ENCODE data around the gene IGSF9.

The IGSF9 gene

DNA sequence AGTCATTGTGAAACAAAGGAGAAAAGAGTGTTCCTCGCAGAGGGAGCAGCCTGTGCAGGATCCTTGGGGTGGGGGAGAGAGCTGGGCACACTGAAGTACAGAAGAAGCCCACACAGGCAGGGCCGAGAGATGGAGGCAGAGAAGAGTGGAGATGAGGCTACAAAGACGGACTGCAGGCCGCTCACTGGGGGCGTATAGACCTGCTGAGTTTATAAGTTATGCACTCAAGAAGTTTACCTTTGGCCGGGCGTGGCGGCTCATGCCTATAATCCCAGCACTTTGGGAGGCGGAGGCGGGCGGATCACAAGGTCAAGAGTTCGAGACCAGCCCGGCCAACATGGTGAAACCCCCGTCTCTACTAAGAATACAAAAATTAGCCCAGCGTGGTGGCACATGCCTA lies 16.2 kb upstream of the IGSF9 start:
- TF ChIP-seq, protein P1, sequence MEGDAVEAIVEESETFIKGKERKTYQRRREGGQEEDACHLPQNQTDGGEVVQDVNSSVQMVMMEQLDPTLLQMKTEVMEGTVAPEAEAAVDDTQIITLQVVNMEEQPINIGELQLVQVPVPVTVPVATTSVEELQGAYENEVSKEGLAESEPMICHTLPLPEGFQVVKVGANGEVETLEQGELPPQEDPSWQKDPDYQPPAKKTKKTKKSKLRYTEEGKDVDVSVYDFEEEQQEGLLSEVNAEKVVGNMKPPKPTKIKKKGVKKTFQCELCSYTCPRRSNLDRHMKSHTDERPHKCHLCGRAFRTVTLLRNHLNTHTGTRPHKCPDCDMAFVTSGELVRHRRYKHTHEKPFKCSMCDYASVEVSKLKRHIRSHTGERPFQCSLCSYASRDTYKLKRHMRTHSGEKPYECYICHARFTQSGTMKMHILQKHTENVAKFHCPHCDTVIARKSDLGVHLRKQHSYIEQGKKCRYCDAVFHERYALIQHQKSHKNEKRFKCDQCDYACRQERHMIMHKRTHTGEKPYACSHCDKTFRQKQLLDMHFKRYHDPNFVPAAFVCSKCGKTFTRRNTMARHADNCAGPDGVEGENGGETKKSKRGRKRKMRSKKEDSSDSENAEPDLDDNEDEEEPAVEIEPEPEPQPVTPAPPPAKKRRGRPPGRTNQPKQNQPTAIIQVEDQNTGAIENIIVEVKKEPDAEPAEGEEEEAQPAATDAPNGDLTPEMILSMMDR (IDR thresholded peaks at IDR 0.05; ENCODE audit: low read depth, low read length), result no peak
- no peak for TF ChIP-seq EZH2phosphoT487 (IDR thresholded peaks at IDR 0.05; ENCODE audit: low read depth)
- Histone ChIP-seq H4K20me1 (ENCODE audit: insufficient read depth, low read length) (no peaks in the 10 kb centered on the region), H3K9me3 (ENCODE audit: insufficient read depth, low read length) (no peaks in the 10 kb centered on the region), H3K9ac (ENCODE audit: low read length) (no peak overlapping the region), H3K27me3 (ENCODE audit: low read depth, low read length) (peaks cover 7% of the 10 kb centered on the region; the same call in 1 of the 2 replicates), H2AFZ (ENCODE audit: low read depth, low read length) (no peak overlapping the region), H3K4me3 (ENCODE audit: low read length) (no peak overlapping the region), H3K4me2 (ENCODE audit: low read length) (peak overlapping the region; percentile 2; the same call in 1 of the 2 replicates), H3K79me2 (ENCODE audit: low read length) (no peaks in the 10 kb centered on the region), H3K27ac (ENCODE audit: low read length) (no peak overlapping the region; the same call in 1 of the 2 replicates), H3K4me1 (ENCODE audit: low read length) (peaks cover 53% of the 10 kb centered on the region), H3K36me3 (replicated peaks; ENCODE audit: low read depth, low read length) (no peaks in the 10 kb centered on the region)

DNA sequence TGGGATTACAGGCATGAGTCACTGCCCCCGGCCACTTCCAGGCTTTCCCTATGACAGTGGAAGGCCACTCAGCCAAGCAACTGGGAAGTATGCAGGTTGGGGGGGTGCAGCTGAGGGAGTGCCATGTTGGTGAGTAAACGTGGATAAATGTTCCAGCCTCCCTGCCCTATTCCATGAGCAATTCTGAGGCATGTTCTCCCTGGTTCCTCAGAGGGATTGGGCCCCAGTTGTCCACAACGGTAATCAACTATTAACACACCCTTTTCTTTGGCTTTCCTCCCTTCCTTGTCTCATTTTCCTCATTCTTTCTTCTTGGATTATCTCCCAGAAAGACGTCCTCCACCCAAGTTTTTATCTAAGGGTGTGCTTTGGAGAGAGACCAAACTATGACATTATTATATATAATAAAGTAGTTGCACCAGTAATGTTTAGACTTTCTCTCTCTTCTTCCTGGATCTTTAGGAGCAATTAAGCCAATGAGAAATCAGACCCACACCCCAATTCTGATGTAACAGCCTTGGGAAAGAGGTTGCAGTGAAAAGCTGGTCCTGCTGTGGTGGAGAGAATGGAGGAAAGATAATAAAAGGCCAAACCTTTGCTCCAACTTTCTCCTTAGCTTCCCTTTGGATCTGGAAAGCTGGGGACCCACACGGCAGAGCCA lies 15.4 kb upstream of the IGSF9 start:
- Histone ChIP-seq H3K9ac (ENCODE audit: low read length) (no peak overlapping the region), H3K9me3 (ENCODE audit: insufficient read depth, low read length) (no peaks in the 10 kb centered on the region), H3K4me3 (ENCODE audit: low read length) (no peak overlapping the region), H3K4me2 (ENCODE audit: low read length) (peak overlapping the region; percentile 2; the same call in 1 of the 2 replicates), H4K20me1 (ENCODE audit: insufficient read depth, low read length) (no peaks in the 10 kb centered on the region), H3K27me3 (ENCODE audit: low read depth, low read length) (no peaks in the 10 kb centered on the region), H3K36me3 (replicated peaks; ENCODE audit: low read depth, low read length) (no peaks in the 10 kb centered on the region), H2AFZ (ENCODE audit: low read depth, low read length) (no peak overlapping the region), H3K79me2 (ENCODE audit: low read length) (no peaks in the 10 kb centered on the region), H3K4me1 (ENCODE audit: low read length) (peaks cover 50% of the 10 kb centered on the region), H3K27ac (ENCODE audit: low read length) (no peak overlapping the region)
- TF ChIP-seq, protein P1 (IDR thresholded peaks at IDR 0.05; ENCODE audit: low read depth, low read length), result no peak
- no peak for TF ChIP-seq EZH2phosphoT487 (IDR thresholded peaks at IDR 0.05; ENCODE audit: low read depth)

DNA sequence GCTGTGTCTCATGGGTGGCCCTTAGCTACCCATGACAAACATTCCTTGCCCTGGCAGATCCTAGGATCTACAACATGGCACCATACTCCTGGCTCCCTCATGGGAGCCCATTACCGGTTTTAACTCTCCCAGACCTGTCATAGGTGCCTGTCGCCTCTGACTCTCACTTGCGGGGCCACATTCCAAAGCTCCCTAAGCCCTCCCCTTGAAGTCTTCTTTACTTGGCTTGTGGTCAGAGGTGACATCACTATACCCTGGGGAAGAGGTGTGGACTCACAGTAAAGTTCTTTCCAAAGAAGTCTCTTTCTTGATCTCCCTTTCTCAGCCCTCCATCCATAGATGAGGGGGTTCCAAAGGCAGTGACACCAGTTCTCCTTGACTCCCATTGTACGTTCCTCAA lies 14.0 kb upstream of the IGSF9 start:
- H2AFZ ChIP-seq (ENCODE audit: low read depth, low read length), result no peak overlapping the region
- no peak for TF ChIP-seq EZH2phosphoT487 (IDR thresholded peaks at IDR 0.05; ENCODE audit: low read depth)
- TF ChIP-seq, protein P1 (IDR thresholded peaks at IDR 0.05; ENCODE audit: low read depth, low read length), result no peak
- peak overlapping the region; percentile 62 for H3K4me2 ChIP-seq (ENCODE audit: low read length)
- no peaks in the 10 kb centered on the region for H3K79me2 ChIP-seq (ENCODE audit: low read length)
- H3K4me3 ChIP-seq (ENCODE audit: low read length), result peak overlapping the region; percentile 49; the same call in 1 of the 2 replicates
- H3K27me3 ChIP-seq (ENCODE audit: low read depth, low read length), result no peaks in the 10 kb centered on the region
- peaks cover 52% of the 10 kb centered on the region for H3K4me1 ChIP-seq (ENCODE audit: low read length)
- peak overlapping the region; percentile 59; the same call in 1 of the 2 replicates for H3K9ac ChIP-seq (ENCODE audit: low read length)
- peak overlapping the region; percentile 91 for H3K27ac ChIP-seq (ENCODE audit: low read length)
- H3K36me3 ChIP-seq (replicated peaks; ENCODE audit: low read depth, low read length), result no peaks in the 10 kb centered on the region
- no peaks in the 10 kb centered on the region for H4K20me1 ChIP-seq (ENCODE audit: insufficient read depth, low read length)
- no peaks in the 10 kb centered on the region for H3K9me3 ChIP-seq (ENCODE audit: insufficient read depth, low read length)

DNA sequence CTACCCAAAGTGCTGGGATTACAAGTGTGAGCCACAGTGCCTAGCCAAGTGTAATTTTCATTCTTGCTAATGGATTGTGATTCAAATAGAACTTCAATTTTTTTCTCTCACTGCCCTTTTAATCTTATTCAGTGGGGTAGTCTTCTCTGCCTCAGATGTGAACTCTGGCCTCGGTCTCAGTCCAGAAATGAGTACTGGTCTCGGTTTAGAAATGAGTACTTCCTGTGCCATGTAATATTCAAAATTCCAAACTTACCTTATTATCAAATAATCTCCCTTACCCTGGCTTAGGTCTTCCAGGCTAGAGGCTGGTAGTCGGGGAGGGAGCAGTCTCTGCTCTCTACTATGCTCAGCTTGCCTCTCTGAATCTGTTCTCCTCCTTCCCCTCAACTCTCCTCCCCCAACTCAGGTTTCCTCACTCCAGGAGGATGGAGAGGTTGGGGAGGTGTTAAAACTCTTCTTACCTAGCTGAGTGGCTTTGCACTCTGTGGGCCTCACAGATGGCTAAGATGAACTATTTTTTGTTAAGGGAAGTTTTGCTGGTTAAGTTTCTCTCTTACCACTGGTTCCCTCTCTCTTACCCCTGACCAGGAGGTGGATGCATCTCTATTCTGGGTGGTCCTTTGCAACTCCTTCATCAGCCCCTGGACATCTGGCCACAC lies 13.4 kb upstream of the IGSF9 start:
- H3K9me3 ChIP-seq (ENCODE audit: insufficient read depth, low read length), result no peaks in the 10 kb centered on the region
- no peak for TF ChIP-seq EZH2phosphoT487 (IDR thresholded peaks at IDR 0.05; ENCODE audit: low read depth)
- TF ChIP-seq, protein P1 (IDR thresholded peaks at IDR 0.05; ENCODE audit: low read depth, low read length), result no peak
- peak overlapping the region; percentile 49 for H3K4me3 ChIP-seq (ENCODE audit: low read length)
- no peaks in the 10 kb centered on the region for H3K36me3 ChIP-seq (replicated peaks; ENCODE audit: low read depth, low read length)
- H3K4me1 ChIP-seq (ENCODE audit: low read length), result peaks cover 58% of the 10 kb centered on the region
- H3K27ac ChIP-seq (ENCODE audit: low read length), result peak overlapping the region; percentile 91
- no peaks in the 10 kb centered on the region for H4K20me1 ChIP-seq (ENCODE audit: insufficient read depth, low read length)
- no peaks in the 10 kb centered on the region for H3K27me3 ChIP-seq (ENCODE audit: low read depth, low read length)
- H3K4me2 ChIP-seq (ENCODE audit: low read length), result peak overlapping the region; percentile 62
- 0 out of 2 replicates have a peak overlapping the region, but pooled peaks have one; percentile 7 for H2AFZ ChIP-seq (ENCODE audit: low read depth, low read length)
- H3K9ac ChIP-seq (ENCODE audit: low read length), result peak overlapping the region; percentile 59
- H3K79me2 ChIP-seq (ENCODE audit: low read length), result no peaks in the 10 kb centered on the region
